Naive thymus-derived CD8-positive, alpha-beta T cell (primary cell): ENCODE data around the gene FLNB. TPM values are rescaled to one million over a fixed set of nuclear protein-coding genes. Genes with fewer than 3 reads are reported as not detected.
A peak's percentile ranks its signal among the peaks of the same experiment; 100 is the strongest.

Experiments used
- ATAC-seq, 2 donors: fragments of 150-1000 bp; cut with Tn5 transposase in 1 of 2; sonication (Bioruptor Pico), chemical (Tn5 transposase) in 1 of 2; 1 replicate in 1 of 2; 2 replicates in 1 of 2; pipeline ENCODE4 v1.10.0; 2021; ENCODE audit warnings: mild to moderate bottlenecking in 2 of 2, moderate library complexity in 2 of 2
- POLR2A ChIA-PET: fragments of 350-600 bp; sonication (Branson Sonifier 250); formaldehyde crosslinking; loops from one replicate; lab custom pipeline; 2021; ENCODE audit warnings: antibody characterized with exemption; lab: Charles Lee
- DNase-seq, 10 donors: peaks; one replicate each; pipeline versions ENCODE4 v3.0.0 to v3.0.0-alpha.2; 2020 to 2022
- H3K27ac Mint-ChIP-seq, 10 donors: one replicate each; pipeline ENCODE4 v1.8.0; 2020 to 2022; ENCODE audit warnings: mild to moderate bottlenecking in 10 of 10, mixed read lengths in 10 of 10, moderate library complexity in 4 of 10, inconsistent platforms in 1 of 10
- H3K27me3 Mint-ChIP-seq, 5 donors: one replicate each; pipeline ENCODE4 v1.8.0; 2021 to 2022; ENCODE audit warnings: mixed read lengths in 5 of 5
- H3K36me3 Mint-ChIP-seq, 3 donors: one replicate each; pipeline ENCODE4 v1.8.0; 2020 to 2022; ENCODE audit warnings: mixed read lengths in 3 of 3, mild to moderate bottlenecking in 2 of 3, inconsistent platforms in 1 of 3
- H3K4me1 Mint-ChIP-seq, 4 donors: one replicate each; pipeline ENCODE4 v1.8.0; 2021 to 2022; ENCODE audit warnings: mixed read lengths in 4 of 4
- H3K4me3 Mint-ChIP-seq, 10 donors: one replicate each; pipeline ENCODE4 v1.8.0; 2020 to 2022; ENCODE audit warnings: mild to moderate bottlenecking in 10 of 10, mixed read lengths in 10 of 10, moderate library complexity in 6 of 10, inconsistent platforms in 1 of 10
- H3K9me3 Mint-ChIP-seq, 9 donors: one replicate each; pipeline ENCODE4 v1.8.0; 2020 to 2022; ENCODE audit warnings: mixed read lengths in 9 of 9, mild to moderate bottlenecking in 3 of 9, inconsistent platforms in 1 of 9, moderate library complexity in 1 of 9
- polyA plus RNA-seq, 3 donors: library from polyadenylated mRNA; unstranded; fragments of 300-500 nt; fragmentation: Illumina TruSeq; gene quantifications; one replicate each; pipeline ENCODE4 v1.2.3, GENCODE V29; 2021
- total RNA-seq, 8 experiments: library from RNA in 2 of 8; stranded (reverse) in 2 of 8; gene quantifications; one replicate each; pipeline ENCODE4 v1.2.3 and lab custom pipeline; 2021 to 2026

The FLNB gene
- total and polyA plus RNA-seq, 5 experiments from 2014 or later: 11.8 to 76.7 (median 32.2) TPM

DNA sequence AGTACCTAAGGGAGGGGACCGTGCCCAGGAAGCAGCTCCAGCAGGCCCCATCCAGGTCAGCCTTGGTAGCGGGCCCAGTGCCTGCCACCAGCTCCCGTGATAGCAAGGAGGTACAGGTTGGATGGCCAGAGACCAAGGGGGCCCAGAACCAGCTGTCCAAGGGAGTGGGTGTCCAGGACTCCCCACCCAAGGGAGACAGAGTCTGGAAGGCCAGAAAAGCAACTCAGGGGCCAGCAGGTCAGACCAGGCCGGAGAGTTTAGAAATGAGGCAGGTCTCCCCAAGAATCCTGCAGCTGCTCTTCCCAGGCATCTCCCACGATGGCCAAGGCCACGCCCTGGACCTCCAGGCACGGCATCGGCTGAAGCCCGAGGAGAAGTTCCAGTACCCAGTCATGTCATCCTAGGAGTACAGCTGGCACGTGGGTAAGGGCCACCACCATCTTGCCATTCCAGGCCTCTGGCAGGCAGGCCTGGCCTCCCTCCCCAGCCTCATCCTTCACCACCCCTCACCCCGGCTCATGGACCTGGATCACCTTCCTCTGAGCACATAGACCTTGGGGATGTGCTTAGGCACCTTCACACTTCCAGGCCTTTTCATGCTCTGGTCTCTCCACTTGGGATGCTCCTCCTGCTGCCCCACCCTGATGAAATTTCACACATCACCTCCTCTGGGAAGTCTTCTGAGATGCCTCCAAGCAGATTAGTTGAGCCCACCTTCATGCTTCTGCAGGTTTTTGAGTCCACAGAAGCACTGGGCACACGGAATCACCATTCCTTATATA lies 172.1 kb downstream of the FLNB start:
- POLR2A ChIA-PET: no interaction called here
- ATAC-seq: no peak
- no peak for DNase-seq
- Mint-ChIP-seq H3K27ac (peak overlapping the region in 1 of 10 donors; percentile 65), H3K27me3 (no peaks in the 10 kb centered on the region), H3K36me3 (no peaks in the 10 kb centered on the region), H3K4me1 (peaks cover 9 to 25% (median 18%) of the 10 kb centered on the region in 4 donors), H3K4me3 (peak overlapping the region in 1 of 10 donors; percentile 38), H3K9me3 (no peaks in the 10 kb centered on the region)

DNA sequence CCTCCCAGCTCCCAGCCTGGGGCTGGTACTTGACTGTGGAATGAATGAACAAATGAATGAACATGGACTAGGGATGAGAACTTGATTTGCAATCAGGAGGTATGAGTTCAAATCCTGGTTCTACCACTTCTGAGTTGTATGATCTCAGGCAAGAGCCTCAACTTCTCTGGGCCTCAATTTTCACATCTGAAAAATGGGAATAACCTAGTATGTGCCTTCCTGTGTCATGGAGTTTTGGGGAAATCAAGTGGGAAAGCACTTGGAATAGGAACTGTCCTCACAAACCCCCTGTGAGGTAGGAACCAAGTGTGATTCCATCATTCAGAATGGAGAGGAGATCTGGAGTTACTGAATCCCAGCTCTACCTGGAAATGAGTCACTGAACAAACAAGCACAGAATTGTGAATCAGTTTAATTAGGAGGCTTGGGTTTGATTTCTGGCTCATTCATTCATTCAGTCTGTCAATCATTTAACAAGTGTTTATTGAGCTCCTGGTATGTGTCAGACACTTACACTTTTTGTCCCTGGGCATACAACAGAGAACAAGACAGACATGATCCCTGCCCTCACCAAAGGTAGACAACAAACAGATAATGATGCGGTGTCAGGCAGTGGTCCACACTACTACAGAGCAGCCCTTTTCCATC lies 172.8 kb downstream of the FLNB start:
- ATAC-seq (no peak), DNase-seq (no peak)
- POLR2A ChIA-PET: no interaction called here
- Mint-ChIP-seq H3K9me3 (no peaks in the 10 kb centered on the region), H3K27me3 (no peaks in the 10 kb centered on the region), H3K4me3 (no peak overlapping the region), H3K36me3 (no peaks in the 10 kb centered on the region), H3K27ac (peak overlapping the region in 1 of 10 donors; percentile 27), H3K4me1 (peaks cover 9 to 21% (median 15%) of the 10 kb centered on the region in 4 donors)

DNA sequence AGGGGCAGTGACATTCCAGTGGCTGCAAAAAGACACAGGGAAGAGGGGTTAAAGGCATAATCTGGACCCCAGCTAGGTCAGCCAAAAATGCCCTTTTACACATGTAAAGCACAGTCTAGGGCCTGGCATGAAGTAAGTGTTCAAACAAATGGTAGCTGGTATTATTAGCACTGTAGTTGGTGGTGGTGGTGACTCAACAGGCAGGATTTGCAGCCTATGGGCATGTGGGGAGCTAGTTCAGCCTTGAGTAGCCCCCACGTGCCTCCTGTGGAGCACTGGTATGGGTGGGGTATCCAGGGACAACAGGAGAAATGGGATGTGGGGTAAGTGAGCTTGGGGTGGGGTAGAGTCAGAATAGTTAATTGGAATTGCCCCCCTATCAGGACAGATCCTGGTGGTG lies 175.0 kb downstream of the FLNB start:
- no peaks in the 10 kb centered on the region for H3K36me3 Mint-ChIP-seq

DNA sequence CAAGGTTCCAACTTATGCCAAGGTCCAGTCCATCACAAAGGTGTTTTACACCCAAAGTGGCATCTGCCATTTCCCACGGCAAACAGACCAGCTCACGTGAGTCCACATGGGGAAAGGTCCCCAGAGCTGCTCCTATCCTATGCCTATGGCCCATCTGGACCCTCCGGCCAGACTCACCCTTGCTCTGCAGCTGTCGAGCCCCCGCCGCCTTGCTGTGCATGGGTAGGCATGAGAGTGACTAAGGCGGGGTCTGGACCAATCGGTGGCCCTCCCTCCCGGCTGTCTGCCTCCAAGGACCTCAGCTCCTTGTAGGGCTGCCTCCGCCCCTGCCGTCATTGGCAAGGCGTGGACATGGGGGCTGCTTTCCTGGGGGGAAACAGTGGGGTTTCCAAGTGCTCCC lies 175.7 kb downstream of the FLNB start:
- POLR2A ChIA-PET: no interaction called here
- no peak overlapping the region for H3K27ac Mint-ChIP-seq

More for the DNA sequence above, 175.0 kb downstream of the FLNB start:
- DNase-seq (no peak), ATAC-seq (no peak)
- Mint-ChIP-seq H3K4me3 (no peak overlapping the region), H3K27ac (no peak overlapping the region), H3K9me3 (no peaks in the 10 kb centered on the region), H3K4me1 (peaks cover 6 to 14% (median 7%) of the 10 kb centered on the region in 4 donors), H3K27me3 (no peaks in the 10 kb centered on the region)
- POLR2A ChIA-PET: no interaction called here

DNA sequence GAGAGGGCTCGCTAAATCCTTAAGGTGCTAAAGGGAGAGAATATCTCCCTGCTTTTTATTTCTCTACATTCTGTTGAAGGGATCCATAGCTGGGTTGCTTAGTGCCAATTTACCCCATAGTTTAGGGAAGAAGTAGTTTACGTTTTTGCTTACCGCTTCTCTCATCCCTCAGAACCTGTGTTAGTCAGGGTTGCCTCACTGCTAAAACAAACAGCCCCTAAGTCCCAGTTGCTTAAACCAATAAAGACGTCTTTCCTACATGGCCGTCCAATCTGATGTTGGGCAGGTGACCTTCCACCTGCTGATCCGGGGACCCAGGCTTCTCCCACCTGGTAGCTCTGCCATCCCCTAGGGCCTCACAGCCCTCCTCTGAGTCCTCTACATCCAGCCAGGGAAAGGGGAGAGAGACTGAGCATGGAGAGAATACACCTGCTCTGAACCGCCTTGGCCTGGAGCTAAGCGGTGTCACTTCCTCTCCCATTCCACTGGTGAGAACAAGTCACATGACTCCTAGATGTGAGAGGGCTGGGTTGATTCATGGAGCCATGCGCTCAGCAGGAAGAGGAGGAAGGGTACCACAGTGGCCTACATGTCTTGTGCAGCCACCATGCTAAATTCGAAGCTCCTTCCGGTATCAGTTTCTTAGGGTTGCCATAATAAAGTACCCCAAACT lies 176.2 kb downstream of the FLNB start:
- H3K27ac Mint-ChIP-seq: no peak overlapping the region
- DNase-seq (no peak), ATAC-seq (no peak)
- POLR2A ChIA-PET: no interaction called here
- H3K27me3 Mint-ChIP-seq: no peaks in the 10 kb centered on the region
- H3K4me3 Mint-ChIP-seq: no peak overlapping the region
- peaks cover 0 to 7% (median 0%) of the 10 kb centered on the region in 4 donors for H3K4me1 Mint-ChIP-seq
- H3K36me3 Mint-ChIP-seq: no peaks in the 10 kb centered on the region
- H3K9me3 Mint-ChIP-seq: no peaks in the 10 kb centered on the region

More for the DNA sequence above, 175.7 kb downstream of the FLNB start:
- H3K27me3 Mint-ChIP-seq: no peaks in the 10 kb centered on the region
- no peak for ATAC-seq
- H3K4me1 Mint-ChIP-seq: peaks cover 0 to 7% (median under 1%) of the 10 kb centered on the region in 4 donors
- no peaks in the 10 kb centered on the region for H3K9me3 Mint-ChIP-seq
- H3K4me3 Mint-ChIP-seq: no peak overlapping the region
- H3K36me3 Mint-ChIP-seq: no peaks in the 10 kb centered on the region
- DNase-seq: no peak

DNA sequence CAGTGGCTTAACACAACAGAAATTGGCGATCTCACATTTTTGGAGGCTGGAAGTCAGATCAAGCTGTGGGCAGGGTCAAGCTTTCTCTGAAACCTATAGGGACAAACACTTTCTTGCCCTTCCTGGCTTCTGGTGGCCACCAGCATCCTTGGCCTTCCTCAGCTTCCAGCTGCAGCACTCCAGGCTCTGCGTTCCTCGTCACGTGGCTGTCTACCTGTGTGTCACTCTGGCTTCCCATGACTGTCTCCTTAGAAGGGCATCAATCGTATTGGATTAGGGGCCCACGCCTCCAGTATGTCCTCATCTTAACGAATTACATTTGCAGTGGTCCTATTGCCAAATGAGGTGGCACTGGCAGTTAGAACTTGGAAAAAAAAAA lies 176.7 kb downstream of the FLNB start:
- Mint-ChIP-seq H3K4me1 (peaks cover 0 to 7% (median 0%) of the 10 kb centered on the region in 4 donors), H3K36me3 (no peaks in the 10 kb centered on the region), H3K4me3 (no peak overlapping the region), H3K9me3 (no peaks in the 10 kb centered on the region), H3K27me3 (no peaks in the 10 kb centered on the region), H3K27ac (no peak overlapping the region)
- DNase-seq (no peak), ATAC-seq (no peak)
- POLR2A ChIA-PET: interaction anchor here (0.7 kb wide), 1 partner anchor 313 kb away, joined by 3 read pairs; no protein-coding TSS in a partner anchor

DNA sequence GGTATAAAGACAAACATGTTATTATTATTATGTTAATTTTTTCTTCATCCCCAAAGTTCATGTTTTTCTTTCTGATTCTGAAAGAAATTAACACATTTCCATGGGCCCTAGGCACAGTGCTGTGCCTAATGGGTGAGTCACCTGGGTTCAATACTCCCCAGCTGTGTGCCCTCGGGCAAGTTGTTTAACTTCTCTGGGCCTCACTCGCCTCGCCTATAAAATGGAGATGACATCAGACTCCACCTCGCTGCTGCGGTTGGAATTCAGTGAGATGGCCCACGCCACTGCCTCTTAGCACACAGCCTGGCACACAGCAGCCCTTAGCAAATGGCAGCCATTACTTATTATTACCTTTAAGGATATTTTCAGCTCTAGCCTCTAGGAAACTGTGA lies 179.9 kb downstream of the FLNB start:
- no peak for ATAC-seq
- peaks cover 0 to 2% (median 0%) of the 10 kb centered on the region in 4 donors for H3K4me1 Mint-ChIP-seq
- H3K27me3 Mint-ChIP-seq: no peaks in the 10 kb centered on the region
- no peak overlapping the region for H3K4me3 Mint-ChIP-seq
- DNase-seq: no peak
- no peak overlapping the region for H3K27ac Mint-ChIP-seq
- H3K9me3 Mint-ChIP-seq: no peaks in the 10 kb centered on the region
- no peaks in the 10 kb centered on the region for H3K36me3 Mint-ChIP-seq
- POLR2A ChIA-PET: interaction anchor here (1.0 kb wide), 1 partner anchor 118 kb away, joined by 4 read pairs; the partner anchor contains the start of genes HTD2 and RPP14

DNA sequence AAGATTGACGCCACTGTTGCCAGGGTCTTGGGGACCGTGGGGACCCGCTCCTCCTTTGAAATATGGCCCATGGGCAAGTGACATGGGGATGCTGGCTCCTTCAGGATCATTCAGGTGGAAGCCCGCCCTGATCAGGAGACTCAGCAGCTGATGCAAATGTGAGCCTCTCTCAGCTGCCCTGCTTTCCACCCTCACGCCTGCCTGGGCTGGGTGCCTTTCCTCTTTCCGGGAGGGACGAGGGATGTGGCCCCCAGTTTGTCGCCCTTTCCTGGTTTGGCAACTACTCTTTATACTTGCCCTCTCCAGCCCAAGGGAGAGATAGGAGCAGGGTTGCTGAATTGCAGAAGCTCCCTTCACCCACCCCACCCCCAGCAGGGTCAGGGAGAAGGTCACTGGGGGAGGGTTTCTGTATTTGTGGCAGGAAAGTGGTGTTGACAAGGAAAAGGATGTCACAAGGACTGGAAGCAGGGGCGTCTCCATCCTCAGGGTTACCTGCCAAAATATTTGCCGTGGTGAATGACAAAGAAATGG lies 180.8 kb downstream of the FLNB start:
- DNase-seq (no peak), ATAC-seq (no peak)
- Mint-ChIP-seq H3K27ac (no peak overlapping the region), H3K36me3 (no peaks in the 10 kb centered on the region), H3K4me3 (no peak overlapping the region), H3K27me3 (peaks cover 0 to 2% (median 0%) of the 10 kb centered on the region in 5 donors), H3K9me3 (no peaks in the 10 kb centered on the region), H3K4me1 (peaks cover 0 to 2% (median 0%) of the 10 kb centered on the region in 4 donors)
- POLR2A ChIA-PET: no interaction called here

DNA sequence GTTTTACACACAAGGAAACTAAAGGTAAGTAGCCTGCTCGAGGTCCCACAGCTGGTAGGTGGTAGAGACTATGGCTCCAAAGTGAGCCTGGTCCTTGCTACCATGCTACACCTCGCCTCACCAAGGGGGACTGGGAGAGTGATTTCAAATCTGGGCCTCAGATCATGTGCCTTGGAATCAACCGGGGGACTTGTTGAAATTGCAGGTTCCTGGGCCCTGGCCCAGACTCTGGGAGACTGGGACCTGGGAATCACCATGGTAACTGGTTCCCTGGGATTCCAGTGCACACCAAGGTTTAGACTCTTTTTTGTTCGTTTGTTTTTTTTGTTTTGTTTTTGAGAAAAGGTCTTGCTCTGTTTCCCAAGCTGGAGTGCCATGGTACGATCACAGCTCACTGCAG lies 181.5 kb downstream of the FLNB start:
- no peak overlapping the region for H3K4me3 Mint-ChIP-seq
- no peak for ATAC-seq
- POLR2A ChIA-PET: no interaction called here

DNA sequence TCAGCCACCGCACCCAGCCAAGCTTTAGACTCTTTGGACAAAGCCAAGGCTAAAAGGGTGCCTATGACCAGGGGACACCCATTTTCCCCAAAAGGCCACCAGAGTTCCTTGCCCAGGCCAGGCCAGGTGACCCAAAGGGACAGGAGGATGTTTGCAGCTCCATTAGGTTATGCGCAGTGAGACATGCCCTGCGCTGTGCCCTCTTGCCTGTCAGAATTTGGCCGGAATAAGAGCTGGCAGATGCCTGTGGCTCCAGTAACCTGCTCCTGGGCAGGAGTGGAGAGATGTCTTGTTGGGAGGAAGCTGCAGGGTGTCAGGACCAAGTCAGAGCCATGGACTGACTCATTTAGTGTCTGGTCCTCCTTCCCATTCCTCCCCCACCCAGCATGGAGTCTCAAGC lies 182.1 kb downstream of the FLNB start:
- Mint-ChIP-seq H3K27ac (no peak overlapping the region), H3K4me3 (no peak overlapping the region), H3K4me1 (peaks cover 0 to 2% (median 0%) of the 10 kb centered on the region in 4 donors), H3K9me3 (no peaks in the 10 kb centered on the region), H3K36me3 (no peaks in the 10 kb centered on the region), H3K27me3 (peaks cover 0 to 2% (median 0%) of the 10 kb centered on the region in 5 donors)
- no peak for ATAC-seq
- POLR2A ChIA-PET: no interaction called here
- no peak for DNase-seq

More for the DNA sequence above, 181.5 kb downstream of the FLNB start:
- Mint-ChIP-seq H3K9me3 (no peaks in the 10 kb centered on the region), H3K27ac (peak overlapping the region in 1 of 10 donors; percentile 34), H3K27me3 (peaks cover 0 to 2% (median 0%) of the 10 kb centered on the region in 5 donors), H3K36me3 (no peaks in the 10 kb centered on the region), H3K4me1 (peaks cover 0 to 2% (median 0%) of the 10 kb centered on the region in 4 donors)
- no peak for DNase-seq

DNA sequence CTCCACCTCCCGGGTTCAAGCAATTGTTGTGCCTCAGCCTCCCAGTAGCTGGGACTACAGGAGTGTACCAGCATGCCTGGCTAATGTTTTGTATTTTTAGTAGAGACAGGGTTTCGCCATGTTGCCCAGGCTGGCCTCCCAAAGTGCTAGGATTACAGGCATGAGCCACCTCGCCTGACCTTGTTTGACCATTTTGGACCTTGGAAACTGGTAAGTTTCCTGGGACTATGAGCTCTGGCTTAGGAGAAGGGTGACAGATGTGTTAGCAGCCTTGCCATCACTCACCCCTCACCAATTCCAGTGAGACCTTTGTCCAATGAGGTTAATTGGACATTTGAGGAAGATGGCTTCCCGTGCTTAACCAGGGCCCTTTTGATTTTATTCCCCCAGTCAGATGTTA lies 182.7 kb downstream of the FLNB start:
- Mint-ChIP-seq H3K9me3 (no peaks in the 10 kb centered on the region), H3K4me1 (peaks cover 0 to 2% (median 0%) of the 10 kb centered on the region in 4 donors), H3K27ac (no peak overlapping the region), H3K27me3 (peaks cover 0 to 2% (median 0%) of the 10 kb centered on the region in 5 donors), H3K4me3 (no peak overlapping the region), H3K36me3 (no peaks in the 10 kb centered on the region)
- POLR2A ChIA-PET: interaction anchor here (0.7 kb wide), 1 partner anchor 44 kb away, joined by 3 read pairs; no protein-coding TSS in a partner anchor
- DNase-seq (no peak), ATAC-seq (no peak)

DNA sequence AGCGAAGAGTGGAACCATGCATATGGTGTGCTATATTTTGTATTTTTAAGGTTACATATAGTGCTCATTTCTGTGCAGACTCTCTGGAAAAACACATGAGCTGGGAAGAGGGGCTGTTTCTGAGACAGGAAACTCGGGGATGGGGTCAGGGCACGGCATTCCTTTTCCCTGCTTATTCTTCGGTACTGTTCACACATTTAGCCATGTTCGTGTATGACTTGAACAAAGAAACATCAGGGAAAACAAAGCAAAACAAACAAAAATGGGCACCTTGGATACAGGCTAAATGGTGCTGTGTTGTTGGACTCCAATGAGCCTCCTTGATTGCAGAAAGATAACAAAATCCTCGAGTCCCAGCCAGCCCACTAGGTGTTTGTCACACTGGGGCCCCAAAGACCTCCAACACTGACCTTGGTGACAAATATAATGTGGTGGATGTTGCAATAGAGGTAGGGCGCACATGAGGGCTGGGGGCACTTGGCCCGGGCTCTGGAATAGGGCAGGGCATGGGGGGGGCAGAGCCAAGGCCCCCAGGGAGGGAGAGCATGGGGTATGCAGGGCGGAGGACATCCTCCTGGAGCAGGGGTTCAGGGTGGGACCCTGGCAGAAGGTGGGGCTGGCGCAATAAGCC lies 183.3 kb downstream of the FLNB start:
- ATAC-seq (no peak), DNase-seq (no peak)
- no peak overlapping the region for H3K27ac Mint-ChIP-seq
- peaks cover 0 to 2% (median 0%) of the 10 kb centered on the region in 5 donors for H3K27me3 Mint-ChIP-seq
- no peak overlapping the region for H3K4me3 Mint-ChIP-seq
- H3K4me1 Mint-ChIP-seq: peaks cover 0 to 2% (median 0%) of the 10 kb centered on the region in 4 donors
- no peaks in the 10 kb centered on the region for H3K9me3 Mint-ChIP-seq
- no peaks in the 10 kb centered on the region for H3K36me3 Mint-ChIP-seq
- POLR2A ChIA-PET: no interaction called here
